ENCODE measurements around the gene LYPLA2.
"Not testable (repeated sequence)": the region's sequence is repeated elsewhere in the genome, so short reads cannot be mapped to it uniquely, and the experiment has no call there.

The LYPLA2 gene

GRCh38 chr1:23779826-23780371 is 11.0 kb upstream of the LYPLA2 start:
- DNase-seq (ENCODE audit: low spot score): peak; percentile 41

- DNase-seq (ENCODE audit: low spot score): not testable (repeated sequence)
Observed at GRCh38 chr1:23783141-23783540, 7.8 kb upstream of the LYPLA2 start.

GRCh38 chr1:23784846-23785245 is 6.1 kb upstream of the LYPLA2 start:
- DNase-seq (ENCODE audit: low spot score): no peak

GRCh38 chr1:23787701-23788100 is 3.2 kb upstream of the LYPLA2 start:
- DNase-seq (ENCODE audit: low spot score): no peak

GRCh38 chr1:23788695-23789094 is 2.2 kb upstream of the LYPLA2 start:
- no peak for DNase-seq (ENCODE audit: low spot score)

GRCh38 chr1:23791516-23792047 is 637 bp downstream of the LYPLA2 start:
- DNase-seq (ENCODE audit: low spot score): peak; percentile 61

- DNase-seq (ENCODE audit: low spot score): no peak
Observed at GRCh38 chr1:23792151-23792945, 1.4 kb downstream of the LYPLA2 start.

- peak; percentile 27 for DNase-seq (ENCODE audit: low spot score)
Observed at GRCh38 chr1:23793018-23793781, 2.3 kb downstream of the LYPLA2 start.

GRCh38 chr1:23793861-23794731 is 3.2 kb downstream of the LYPLA2 start:
- DNase-seq (ENCODE audit: low spot score): no peak

- not testable (repeated sequence) for DNase-seq (ENCODE audit: low spot score)
Observed at GRCh38 chr1:23794732-23795182, 3.8 kb downstream of the LYPLA2 start.

- DNase-seq (ENCODE audit: low spot score): no peak
Observed at GRCh38 chr1:23795676-23796465, 4.9 kb downstream of the LYPLA2 start.

GRCh38 chr1:23796466-23797271 is 5.7 kb downstream of the LYPLA2 start:
- DNase-seq (ENCODE audit: low spot score): no peak

GRCh38 chr1:23797478-23798448 is 6.8 kb downstream of the LYPLA2 start:
- no peak for DNase-seq (ENCODE audit: low spot score)

- DNase-seq (ENCODE audit: low spot score): no peak
Observed at GRCh38 chr1:23798662-23799142, 7.8 kb downstream of the LYPLA2 start.

GRCh38 chr1:23799255-23799569 is 8.3 kb downstream of the LYPLA2 start:
- DNase-seq (ENCODE audit: low spot score): no peak

GRCh38 chr1:23799570-23800399 is 8.8 kb downstream of the LYPLA2 start:
- DNase-seq (ENCODE audit: low spot score): peak; percentile 70

GRCh38 chr1:23800400-23801337 is 9.7 kb downstream of the LYPLA2 start, which contains the start of gene GALE:
GALE (minus strand) TSS chr1:23800754; CDS start chr1:23799007, 1,747 bp downstream.
- DNase-seq (ENCODE audit: low spot score): peak; percentile 98

Data from GM03348 (cell line).